ENCODE data around the gene BFSP1.

Gene BFSP1

GRCh38 chr20:17457588-17458190, 73.5 kb downstream of the BFSP1 start:
- no peak for DNase-seq

- DNase-seq = no peak
These were observed 74.1 kb downstream of the BFSP1 start for GRCh38 chr20:17457079-17457478.

DNA sequence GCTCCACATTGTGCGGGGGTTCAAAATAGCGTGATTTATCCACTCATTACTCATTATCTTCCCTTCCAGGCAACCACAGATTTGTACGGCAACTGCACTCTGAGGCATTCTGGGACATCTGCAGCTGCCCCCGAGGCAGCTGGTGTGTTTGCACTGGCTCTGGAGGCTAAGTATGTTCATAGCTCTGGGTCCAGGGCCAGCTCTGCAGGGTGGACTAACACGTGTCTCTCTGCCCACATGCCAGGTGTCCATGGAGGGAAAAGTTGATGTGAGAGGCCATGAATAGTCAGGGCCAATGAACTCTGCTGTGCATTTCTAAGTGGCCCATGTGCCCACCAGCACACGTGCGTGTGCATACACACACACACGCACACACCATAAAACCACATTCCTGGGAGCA, 74.9 kb downstream of the BFSP1 start:
- DNase-seq = peak; percentile 52

GRCh38 chr20:17453592-17453991, 77.6 kb downstream of the BFSP1 start:
- DNase-seq = no peak

- no peak for DNase-seq
These were observed 78.7 kb downstream of the BFSP1 start for GRCh38 chr20:17452441-17452840.

- no peak for DNase-seq
These were observed 82.1 kb downstream of the BFSP1 start for GRCh38 chr20:17449031-17449430.

- no peak for DNase-seq
These were observed 83.1 kb downstream of the BFSP1 start for GRCh38 chr20:17448071-17448470.

DNA sequence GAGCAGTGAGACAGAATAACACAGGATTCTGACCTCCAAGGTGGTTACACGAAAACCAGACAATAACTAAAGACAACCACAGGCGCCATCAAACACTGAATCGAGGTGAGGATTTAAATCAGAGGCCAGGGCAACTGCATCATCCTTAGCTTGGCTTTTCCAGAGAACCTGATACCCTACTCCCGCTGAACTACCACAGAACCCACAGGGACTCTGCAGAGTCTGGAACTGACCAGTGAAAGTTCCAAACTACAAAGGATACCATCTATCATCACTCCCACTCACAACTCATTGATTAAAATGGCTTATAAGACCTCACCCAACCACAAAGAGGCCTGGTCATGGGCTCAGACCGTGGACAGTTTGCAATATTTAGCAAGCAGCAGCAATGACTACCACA, 85.0 kb downstream of the BFSP1 start:
- DNase-seq = no peak

DNA sequence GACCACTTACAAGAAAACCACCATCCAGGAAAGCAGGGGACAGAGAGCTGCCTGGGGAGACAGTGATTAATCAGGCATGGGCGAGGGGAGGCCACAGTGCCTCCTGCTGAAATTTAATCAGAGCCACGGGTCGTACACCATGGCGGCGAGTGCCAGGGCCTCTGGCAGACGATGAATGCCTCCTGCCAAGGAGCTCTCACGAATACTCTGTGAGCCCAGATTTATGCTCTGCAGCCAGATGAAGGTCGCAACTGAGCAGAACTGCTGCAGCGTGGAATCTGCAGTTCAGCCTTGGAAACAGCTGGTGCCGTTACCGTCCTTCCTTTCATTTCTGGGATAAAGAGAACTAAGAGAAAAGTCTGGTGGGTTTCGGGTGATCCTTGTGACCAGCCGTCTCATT, 85.6 kb downstream of the BFSP1 start:
- DNase-seq = no peak

- DNase-seq = no peak
These were observed 87.1 kb downstream of the BFSP1 start for GRCh38 chr20:17444091-17444490.
